PC-9 (cell line): ENCODE measurements around the gene WFIKKN1. TPM values are rescaled to one million over a fixed set of nuclear protein-coding genes. Genes with fewer than 3 reads are reported as not detected.

ENCODE experiments used
- BruUV-seq: library from RNA; stranded (reverse); fragments of 400-500 nt; replicated peaks from 2 replicates; lab custom pipeline; 2021; lab: Mats Ljungman, UMichigan
- CTCF ChIA-PET: fragments of 300-600 bp; sonication (Branson Sonifier 250); formaldehyde crosslinking; loops from one replicate; lab custom pipeline; 2022; ENCODE audit warnings: antibody characterized with exemption; lab: Charles Lee
- POLR2A ChIA-PET: fragments of 300-600 bp; sonication (Branson Sonifier 250); formaldehyde crosslinking; loops from one replicate; lab custom pipeline; 2022; ENCODE audit warnings: antibody characterized with exemption; ENCODE audit not compliant: unreplicated experiment; lab: Charles Lee
- DNase-seq, 2 experiments: peaks; one replicate each; pipeline versions ENCODE4 v3.0.0 to v3.0.0-alpha.2; 2015 to 2022; ENCODE audit warnings: mixed read lengths in 1 of 2
- H2AFZ ChIP-seq: fragments of 200-600 bp; sonication (generic); 2 replicates; pipeline ENCODE4 v1.8.1; 2017; ENCODE audit warnings: antibody characterized with exemption
- H3F3A ChIP-seq: fragments of 200-600 bp; sonication (generic); 2 replicates; pipeline ENCODE4 v1.8.1; 2017; ENCODE audit warnings: antibody characterized with exemption, mild to moderate bottlenecking, low read depth; ENCODE audit not compliant: insufficient read depth
- H3K27ac ChIP-seq: fragments of 200-600 bp; sonication (generic); 2 replicates; pipeline ENCODE4 v1.6.1; 2016; ENCODE audit warnings: mixed run types
- H3K27me3 ChIP-seq: fragments of 200-600 bp; sonication (generic); 2 replicates; pipeline ENCODE4 v1.6.1; 2016; ENCODE audit warnings: low read depth, mixed run types; ENCODE audit not compliant: insufficient read depth
- H3K36me3 ChIP-seq: fragments of 200-600 bp; sonication (generic); 2 replicates; pipeline ENCODE4 v1.6.1; 2016; ENCODE audit warnings: low read depth, mixed run types
- H3K4me1 ChIP-seq: fragments of 200-600 bp; sonication (generic); replicated peaks from 2 replicates; pipeline ENCODE4 v1.6.1; 2016; ENCODE audit warnings: mixed run types; ENCODE audit not compliant: insufficient read depth
- H3K4me2 ChIP-seq: fragments of 200-600 bp; sonication (generic); 2 replicates; pipeline ENCODE4 v1.6.1; 2017; ENCODE audit warnings: mixed run types
- H3K4me3 ChIP-seq: fragments of 200-600 bp; sonication (generic); 2 replicates; pipeline ENCODE4 v1.6.1; 2016; ENCODE audit warnings: mixed run types
- H3K79me2 ChIP-seq: fragments of 200-600 bp; sonication (generic); 2 replicates; pipeline ENCODE4 v1.6.1; 2017; ENCODE audit warnings: low read depth, mixed run types
- H3K9me2 ChIP-seq: fragments of 200-600 bp; sonication (generic); 2 replicates; pipeline ENCODE4 v1.8.1; 2017; ENCODE audit warnings: mild to moderate bottlenecking; ENCODE audit not compliant: insufficient read depth
- H3K9me3 ChIP-seq: fragments of 200-600 bp; sonication (generic); 2 replicates; pipeline ENCODE4 v1.8.1; 2016; ENCODE audit warnings: low read depth; ENCODE audit not compliant: insufficient read depth
- H4K20me1 ChIP-seq: fragments of 200-600 bp; sonication (generic); 2 replicates; pipeline ENCODE4 v1.8.1; 2017; ENCODE audit not compliant: insufficient read depth
- CTCF ChIP-seq: fragments of 200-600 bp; sonication (generic); conservative IDR thresholded peaks from 2 replicates; pipeline ENCODE4 v1.6.1; 2017; ENCODE audit warnings: mixed run types, antibody characterized with exemption, mild to moderate bottlenecking, moderate library complexity
- EZH2 ChIP-seq: fragments of 200-600 bp; sonication (generic); IDR thresholded peaks from 2 replicates; pipeline ENCODE4 v1.8.0; 2017; ENCODE audit warnings: antibody characterized with exemption, low read depth
- intact Hi-C: fragments of 100-400 bp; cut with micrococcal nuclease; formaldehyde crosslinking; loops from one replicate; pipeline ENCODE4 v1.10.0; 2022; ENCODE audit not compliant: unreplicated experiment
- total RNA-seq: library from RNA; stranded (reverse); gene quantifications from 2 replicates; pipeline ENCODE4 v1.2.3, GENCODE V29; 2021

WFIKKN1 gene
- total RNA-seq, 1 experiment from 2014 or later: 6.9 TPM

- CTCF ChIA-PET: interaction anchor here (0.8 kb wide), 1 partner anchor 9 kb away, joined by 3 read pairs; no protein-coding TSS in a partner anchor
- Histone ChIP-seq H3K36me3 (no peaks in the 10 kb centered on the region), H3K79me2 (peaks cover 30% of the 10 kb centered on the region), H3K27me3 (no peaks in the 10 kb centered on the region), H3K27ac (no peak overlapping the region), H4K20me1 (peaks cover 19% of the 10 kb centered on the region), H3K9me3 (no peaks in the 10 kb centered on the region), H3K4me2 (no peak overlapping the region), H3K4me3 (no peak overlapping the region), H3K4me1 (no peaks in the 10 kb centered on the region), H3F3A (peaks cover 9% of the 10 kb centered on the region; the same call in 1 of the 2 replicates), H2AFZ (no peak overlapping the region), H3K9me2 (no peaks in the 10 kb centered on the region)
- no TSS peak for BruUV-seq
- TF ChIP-seq CTCF (no peak; the same call in 1 of the 2 replicates), EZH2 (no peak)
- POLR2A ChIA-PET: interaction anchor here (0.7 kb wide), 1 partner anchor 28 kb away, joined by 4 read pairs; no protein-coding TSS in a partner anchor
- no peak for DNase-seq
- intact Hi-C loops: no loop called here
Observed at GRCh38 chr16:600781-601180, 30.0 kb upstream of the WFIKKN1 start.

GRCh38 chr16:603933-604332 is 26.9 kb upstream of the WFIKKN1 start:
- Histone ChIP-seq H3K9me2 (no peaks in the 10 kb centered on the region), H3K27me3 (no peaks in the 10 kb centered on the region), H3K4me2 (no peak overlapping the region), H4K20me1 (peaks cover 17% of the 10 kb centered on the region; the same call in 1 of the 2 replicates), H2AFZ (no peak overlapping the region), H3K27ac (no peak overlapping the region), H3F3A (peaks cover 4% of the 10 kb centered on the region; the same call in 1 of the 2 replicates), H3K4me1 (no peaks in the 10 kb centered on the region), H3K9me3 (no peaks in the 10 kb centered on the region), H3K4me3 (no peak overlapping the region), H3K36me3 (no peaks in the 10 kb centered on the region), H3K79me2 (peaks cover 18% of the 10 kb centered on the region)
- no peak for DNase-seq
- no TSS peak for BruUV-seq
- ChIA-PET POLR2A (no interaction called here), CTCF (no interaction called here)
- TF ChIP-seq EZH2 (no peak), CTCF (no peak)
- intact Hi-C loops: no loop called here

- H3K36me3 ChIP-seq: no peaks in the 10 kb centered on the region
- no peak for DNase-seq
- no peaks in the 10 kb centered on the region for H3K27me3 ChIP-seq
- ChIA-PET POLR2A (interaction anchor here (0.7 kb wide), 1 partner anchor 254 kb away, joined by 3 read pairs; no protein-coding TSS in a partner anchor), CTCF (no interaction called here)
- TF ChIP-seq EZH2: no peak
- no peak for TF ChIP-seq CTCF
- H3K27ac ChIP-seq: no peak overlapping the region
- no TSS peak for BruUV-seq
- H3K4me1 ChIP-seq: no peaks in the 10 kb centered on the region
- H2AFZ ChIP-seq: no peak overlapping the region
- H3K4me2 ChIP-seq: no peak overlapping the region
- H3K9me3 ChIP-seq: no peaks in the 10 kb centered on the region
- no peak overlapping the region for H3K4me3 ChIP-seq
- H3F3A ChIP-seq: no peaks in the 10 kb centered on the region
- H3K9me2 ChIP-seq: no peaks in the 10 kb centered on the region
- H4K20me1 ChIP-seq: peaks cover 7% of the 10 kb centered on the region; the same call in 1 of the 2 replicates
- H3K79me2 ChIP-seq: peaks cover 12% of the 10 kb centered on the region
- intact Hi-C loops: no loop called here
Observed at GRCh38 chr16:606656-607307, 24.0 kb upstream of the WFIKKN1 start.
